Peyer's patch (tissue), 4 donors: ENCODE measurements around the gene FGGY.

ENCODE experiments used
- POLR2A ChIP-seq, 2 donors: fragments of 450-650 bp; IDR thresholded peaks; one replicate each; pipeline ENCODE4 v1.5.1; 2017; ENCODE audit warnings: antibody characterized with exemption in 2 of 2, mild to moderate bottlenecking in 2 of 2, moderate library complexity in 2 of 2
- TF ChIP-seq, protein P1 (sequence below), 6 experiments: fragments of 450-650 bp in 4 of 6; fragments of 200-600 bp in 2 of 6; sonication (generic) in 1 of 6; IDR thresholded peaks; one replicate each; pipeline ENCODE4 v1.5.1; 2017 to 2019; ENCODE audit warnings: antibody characterized with exemption in 6 of 6, mild to moderate bottlenecking in 3 of 6, moderate library complexity in 1 of 6

DNA sequence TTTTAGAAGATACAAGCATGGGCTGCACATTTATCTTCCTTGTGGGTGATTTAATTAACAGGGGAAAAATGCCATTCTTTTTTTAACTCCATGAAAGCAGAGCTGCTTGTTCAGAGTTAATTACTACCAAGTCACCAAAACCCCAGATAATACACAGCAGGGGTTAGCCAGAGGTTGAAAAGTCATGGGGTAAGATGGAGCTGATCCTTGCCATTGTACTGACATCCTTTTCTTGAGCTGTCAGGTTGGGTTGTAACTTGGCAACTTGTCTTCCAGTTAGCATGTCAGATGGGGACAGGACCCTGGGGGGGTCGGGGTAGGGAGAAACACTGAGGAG is 260.6 kb downstream of the FGGY start:
- TF ChIP-seq, protein P1, sequence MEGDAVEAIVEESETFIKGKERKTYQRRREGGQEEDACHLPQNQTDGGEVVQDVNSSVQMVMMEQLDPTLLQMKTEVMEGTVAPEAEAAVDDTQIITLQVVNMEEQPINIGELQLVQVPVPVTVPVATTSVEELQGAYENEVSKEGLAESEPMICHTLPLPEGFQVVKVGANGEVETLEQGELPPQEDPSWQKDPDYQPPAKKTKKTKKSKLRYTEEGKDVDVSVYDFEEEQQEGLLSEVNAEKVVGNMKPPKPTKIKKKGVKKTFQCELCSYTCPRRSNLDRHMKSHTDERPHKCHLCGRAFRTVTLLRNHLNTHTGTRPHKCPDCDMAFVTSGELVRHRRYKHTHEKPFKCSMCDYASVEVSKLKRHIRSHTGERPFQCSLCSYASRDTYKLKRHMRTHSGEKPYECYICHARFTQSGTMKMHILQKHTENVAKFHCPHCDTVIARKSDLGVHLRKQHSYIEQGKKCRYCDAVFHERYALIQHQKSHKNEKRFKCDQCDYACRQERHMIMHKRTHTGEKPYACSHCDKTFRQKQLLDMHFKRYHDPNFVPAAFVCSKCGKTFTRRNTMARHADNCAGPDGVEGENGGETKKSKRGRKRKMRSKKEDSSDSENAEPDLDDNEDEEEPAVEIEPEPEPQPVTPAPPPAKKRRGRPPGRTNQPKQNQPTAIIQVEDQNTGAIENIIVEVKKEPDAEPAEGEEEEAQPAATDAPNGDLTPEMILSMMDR (IDR thresholded peaks at IDR 0.05) = no peak
- no peak for TF ChIP-seq POLR2A (IDR thresholded peaks at IDR 0.05)
